ENCODE measurements around the gene ZNF620. TPM values are rescaled to one million over a fixed set of nuclear protein-coding genes. Genes with fewer than 3 reads are reported as not detected.

The ZNF620 gene
- total RNA-seq, 1 experiment from 2014 or later = 11.9 TPM

DNA sequence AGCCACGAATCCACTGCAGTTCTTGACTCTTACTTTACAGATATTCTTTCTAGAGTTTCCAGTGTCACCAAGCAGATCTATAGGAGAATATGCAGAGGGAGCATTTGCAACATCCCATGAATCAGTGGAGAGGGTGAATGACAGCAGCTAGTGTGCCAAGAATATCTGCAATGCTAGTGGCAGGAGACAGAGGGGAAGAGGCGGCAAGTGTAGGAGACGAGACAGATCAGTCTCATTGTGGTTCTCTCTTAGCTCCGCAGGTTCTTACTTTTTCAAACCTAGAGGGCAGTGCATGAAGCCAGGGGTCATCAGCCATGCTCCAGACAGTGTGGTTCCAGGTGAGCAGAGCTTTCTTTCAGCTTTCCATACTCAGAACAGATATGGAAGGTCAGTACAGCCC, 28.2 kb upstream of the ZNF620 start:
- DNase-seq = no peak
- Histone ChIP-seq H3K9me3 (no peaks in the 10 kb centered on the region), H3K27me3 (replicated peaks; ENCODE audit: control insufficient read depth, insufficient read depth, low read length) (no peaks in the 10 kb centered on the region), H3K4me1 (peaks cover 3% of the 10 kb centered on the region; the same call in 1 of the 2 replicates), H3K4me3 (ENCODE audit: low read depth, low read length) (peak overlapping the region; percentile 54), H3K36me3 (ENCODE audit: control insufficient read depth, insufficient read depth, low read length) (no peaks in the 10 kb centered on the region)
- Mint-ChIP-seq H3K4me3 (ENCODE audit: unreplicated experiment) (peak overlapping the region; percentile 81), H3K36me3 (ENCODE audit: insufficient read depth, unreplicated experiment) (no peaks in the 10 kb centered on the region), H3K27ac (ENCODE audit: unreplicated experiment) (peak overlapping the region; percentile 88), H3K4me1 (ENCODE audit: low read depth, unreplicated experiment) (peaks cover 10% of the 10 kb centered on the region), H3K27me3 (ENCODE audit: insufficient read depth, unreplicated experiment) (no peaks in the 10 kb centered on the region), H3K9me3 (ENCODE audit: unreplicated experiment) (no peaks in the 10 kb centered on the region)
- intact Hi-C loops (cut with micrococcal nuclease; ENCODE audit: unreplicated experiment) = loop anchor here (2.0 kb wide), 3 partner anchors 19 to 47 kb away; partner anchors contain the start of genes ZNF620 and ZNF621
- BruUV-seq (replicated peaks) = no TSS peak
- ChIA-PET CTCF (interaction anchor here (1.9 kb wide), 1 partner anchor 28 kb away, joined by 12 read pairs; the partner anchor contains the start of gene ZNF620), POLR2A (interaction anchor here (0.9 kb wide), 1 partner anchor 14 kb away, joined by 3 read pairs; no protein-coding TSS in a partner anchor)
- TF ChIP-seq, protein P1, sequence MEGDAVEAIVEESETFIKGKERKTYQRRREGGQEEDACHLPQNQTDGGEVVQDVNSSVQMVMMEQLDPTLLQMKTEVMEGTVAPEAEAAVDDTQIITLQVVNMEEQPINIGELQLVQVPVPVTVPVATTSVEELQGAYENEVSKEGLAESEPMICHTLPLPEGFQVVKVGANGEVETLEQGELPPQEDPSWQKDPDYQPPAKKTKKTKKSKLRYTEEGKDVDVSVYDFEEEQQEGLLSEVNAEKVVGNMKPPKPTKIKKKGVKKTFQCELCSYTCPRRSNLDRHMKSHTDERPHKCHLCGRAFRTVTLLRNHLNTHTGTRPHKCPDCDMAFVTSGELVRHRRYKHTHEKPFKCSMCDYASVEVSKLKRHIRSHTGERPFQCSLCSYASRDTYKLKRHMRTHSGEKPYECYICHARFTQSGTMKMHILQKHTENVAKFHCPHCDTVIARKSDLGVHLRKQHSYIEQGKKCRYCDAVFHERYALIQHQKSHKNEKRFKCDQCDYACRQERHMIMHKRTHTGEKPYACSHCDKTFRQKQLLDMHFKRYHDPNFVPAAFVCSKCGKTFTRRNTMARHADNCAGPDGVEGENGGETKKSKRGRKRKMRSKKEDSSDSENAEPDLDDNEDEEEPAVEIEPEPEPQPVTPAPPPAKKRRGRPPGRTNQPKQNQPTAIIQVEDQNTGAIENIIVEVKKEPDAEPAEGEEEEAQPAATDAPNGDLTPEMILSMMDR (IDR thresholded peaks at IDR 0.05; ENCODE audit: insufficient read depth in 1 of 2, low read depth in 1 of 2, low read length in 1 of 2, severe bottlenecking in 1 of 2, unreplicated experiment in 1 of 2) = no peak

DNA sequence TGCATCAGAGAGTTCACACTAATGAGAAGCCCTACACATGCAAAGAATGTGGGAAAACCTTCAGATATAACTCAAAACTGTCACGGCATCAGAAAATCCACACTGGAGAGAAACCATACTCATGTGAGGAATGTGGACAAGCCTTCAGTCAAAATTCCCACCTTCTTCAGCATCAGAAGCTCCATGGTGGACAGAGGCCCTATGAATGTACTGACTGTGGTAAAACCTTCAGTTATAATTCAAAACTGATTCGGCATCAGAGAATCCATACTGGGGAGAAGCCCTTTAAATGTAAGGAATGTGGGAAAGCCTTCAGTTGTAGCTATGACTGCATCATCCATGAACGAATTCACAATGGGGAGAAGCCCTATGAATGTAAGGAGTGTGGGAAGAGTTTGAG, 18.7 kb upstream of the ZNF620 start:
- Histone ChIP-seq H3K4me3 (ENCODE audit: low read depth, low read length) (no peak overlapping the region), H3K27me3 (replicated peaks; ENCODE audit: control insufficient read depth, insufficient read depth, low read length) (no peaks in the 10 kb centered on the region), H3K9me3 (no peaks in the 10 kb centered on the region; the same call in 1 of the 2 replicates), H3K4me1 (no peaks in the 10 kb centered on the region), H3K36me3 (ENCODE audit: control insufficient read depth, insufficient read depth, low read length) (no peaks in the 10 kb centered on the region)
- H3K27me3 Mint-ChIP-seq (ENCODE audit: insufficient read depth, unreplicated experiment) = no peaks in the 10 kb centered on the region
- intact Hi-C loops (cut with micrococcal nuclease; ENCODE audit: unreplicated experiment) = no loop called here
- H3K27ac Mint-ChIP-seq (ENCODE audit: unreplicated experiment) = no peak overlapping the region
- no peak overlapping the region for H3K4me3 Mint-ChIP-seq (ENCODE audit: unreplicated experiment)
- H3K36me3 Mint-ChIP-seq (ENCODE audit: insufficient read depth, unreplicated experiment) = peaks cover 9% of the 10 kb centered on the region
- no peaks in the 10 kb centered on the region for H3K4me1 Mint-ChIP-seq (ENCODE audit: low read depth, unreplicated experiment)
- ChIA-PET POLR2A (no interaction called here), CTCF (no interaction called here)
- no peak for DNase-seq
- peaks cover 24% of the 10 kb centered on the region for H3K9me3 Mint-ChIP-seq (ENCODE audit: unreplicated experiment)
- TF ChIP-seq, protein P1 (IDR thresholded peaks at IDR 0.05; ENCODE audit: insufficient read depth in 1 of 2, low read depth in 1 of 2, low read length in 1 of 2, severe bottlenecking in 1 of 2, unreplicated experiment in 1 of 2) = no peak
- BruUV-seq (replicated peaks) = no TSS peak

DNA sequence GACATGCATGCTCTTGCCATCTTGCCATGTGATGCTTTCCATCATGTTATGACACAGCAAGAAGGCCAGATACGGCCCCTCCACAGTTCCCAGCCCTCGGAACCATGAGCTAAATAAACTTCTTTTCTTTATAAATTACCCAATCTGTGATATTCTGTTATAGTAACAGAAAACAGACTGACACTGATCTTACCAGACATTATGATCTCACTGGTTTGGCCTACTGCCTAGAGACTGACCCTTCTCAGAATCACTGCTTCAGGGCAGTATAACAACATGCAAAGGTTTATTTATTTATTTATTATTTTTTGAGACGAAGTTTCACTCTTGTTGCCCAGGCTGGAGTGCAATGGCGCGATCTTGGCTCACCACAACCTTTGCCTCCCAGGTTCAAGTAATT, 14.9 kb upstream of the ZNF620 start:
- no peaks in the 10 kb centered on the region for H3K4me1 ChIP-seq
- no peaks in the 10 kb centered on the region for H3K27me3 ChIP-seq (replicated peaks; ENCODE audit: control insufficient read depth, insufficient read depth, low read length)
- ChIA-PET POLR2A (no interaction called here), CTCF (no interaction called here)
- no peak overlapping the region for H3K4me3 Mint-ChIP-seq (ENCODE audit: unreplicated experiment)
- no peak for DNase-seq
- H3K27ac Mint-ChIP-seq (ENCODE audit: unreplicated experiment) = no peak overlapping the region
- BruUV-seq (replicated peaks) = no TSS peak
- H3K4me1 Mint-ChIP-seq (ENCODE audit: low read depth, unreplicated experiment) = no peaks in the 10 kb centered on the region
- no peak overlapping the region for H3K4me3 ChIP-seq (ENCODE audit: low read depth, low read length)
- TF ChIP-seq, protein P1 (IDR thresholded peaks at IDR 0.05; ENCODE audit: insufficient read depth in 1 of 2, low read depth in 1 of 2, low read length in 1 of 2, severe bottlenecking in 1 of 2, unreplicated experiment in 1 of 2) = no peak
- no peaks in the 10 kb centered on the region; the same call in 1 of the 2 replicates for H3K9me3 ChIP-seq
- peaks cover 24% of the 10 kb centered on the region for H3K9me3 Mint-ChIP-seq (ENCODE audit: unreplicated experiment)
- H3K36me3 Mint-ChIP-seq (ENCODE audit: insufficient read depth, unreplicated experiment) = peaks cover 9% of the 10 kb centered on the region
- intact Hi-C loops (cut with micrococcal nuclease; ENCODE audit: unreplicated experiment) = no loop called here
- H3K36me3 ChIP-seq (ENCODE audit: control insufficient read depth, insufficient read depth, low read length) = no peaks in the 10 kb centered on the region
- no peaks in the 10 kb centered on the region for H3K27me3 Mint-ChIP-seq (ENCODE audit: insufficient read depth, unreplicated experiment)
